Measurements from ENCODE around the gene USP47. TPM values are rescaled to one million over a fixed set of nuclear protein-coding genes. Genes with fewer than 3 reads are reported as not detected.

Gene USP47
- total and polyA plus RNA-seq, 10 donors: 13.7 to 80.8 (median 48.2) TPM

GRCh38 chr11:11963842-11964773 is 122.3 kb downstream of the USP47 start:
- DNase-seq: peak; percentile 64
- intact Hi-C loops (cut with DNase I; ENCODE audit: low total_unique reads): no loop called here
- WGBS, 5 donors: 83 to 86% (median 84%) methylated on average over 13 to 15 of the region's 15 CpGs

GRCh38 chr11:11964774-11965150 is 123.0 kb downstream of the USP47 start:
- 87 to 92% (median 90%) methylated on average over 5 of the region's 5 CpGs for WGBS, 5 donors
- intact Hi-C loops (cut with DNase I; ENCODE audit: low total_unique reads): no loop called here
- Histone ChIP-seq H3K36me3 (no peaks in the 10 kb centered on the region), H3K9me3 (no peaks in the 10 kb centered on the region), H3K27ac (no peak overlapping the region), H3K4me1 (peaks cover 0 to 17% (median 5%) of the 10 kb centered on the region in 6 donors), H3K4me3 (no peak overlapping the region), H3K27me3 (replicated peaks in 1 of 7) (peaks cover 0 to 10% (median 0%) of the 10 kb centered on the region in 7 donors)
- peak; percentile 29 for DNase-seq
- TF ChIP-seq POLR2AphosphoS5 (IDR thresholded peaks at IDR 0.05) (no peak), POLR2A (IDR thresholded peaks at IDR 0.05) (no peak), CTCF (IDR thresholded peaks at IDR 0.05 in 8 of 11, conservative IDR thresholded peaks at IDR 0.05 in 3 of 11) (no peak)

More at GRCh38 chr11:11963842-11964773, 122.3 kb downstream of the USP47 start:
- Histone ChIP-seq H3K4me1 (peaks cover 0 to 20% (median 5%) of the 10 kb centered on the region in 6 donors), H3K27ac (no peak overlapping the region), H3K27me3 (replicated peaks in 1 of 7) (peaks cover 0 to 10% (median 0%) of the 10 kb centered on the region in 7 donors), H3K36me3 (no peaks in the 10 kb centered on the region), H3K4me3 (no peak overlapping the region), H3K9me3 (no peaks in the 10 kb centered on the region)
- TF ChIP-seq POLR2A (IDR thresholded peaks at IDR 0.05) (no peak), POLR2AphosphoS5 (IDR thresholded peaks at IDR 0.05) (peak in 2 of 3 donors; percentile 7 to 15)

- peak; percentile 37 for DNase-seq
- WGBS, 5 donors: 80 to 90% (median 87%) methylated on average over 2 to 3 of the region's 3 CpGs
- H3K27me3 ChIP-seq (replicated peaks in 1 of 7): peaks cover 0 to 10% (median 0%) of the 10 kb centered on the region in 7 donors
Observed at GRCh38 chr11:11965192-11965591, 123.4 kb downstream of the USP47 start.

GRCh38 chr11:11965656-11966353 is 124.0 kb downstream of the USP47 start:
- H3K4me3 ChIP-seq: no peak overlapping the region
- TF ChIP-seq POLR2AphosphoS5 (IDR thresholded peaks at IDR 0.05) (no peak), CTCF (IDR thresholded peaks at IDR 0.05 in 8 of 11, conservative IDR thresholded peaks at IDR 0.05 in 3 of 11) (no peak), POLR2A (IDR thresholded peaks at IDR 0.05) (no peak)
- peak; percentile 69 for DNase-seq
- no peak overlapping the region for H3K27ac ChIP-seq
- peaks cover 0 to 10% (median 0%) of the 10 kb centered on the region in 7 donors for H3K27me3 ChIP-seq (replicated peaks in 1 of 7)
- intact Hi-C loops (cut with DNase I; ENCODE audit: low total_unique reads): no loop called here
- WGBS, 5 donors: 73 to 90% (median 88%) methylated on average over 4 to 10 of the region's 10 CpGs
- H3K36me3 ChIP-seq: no peaks in the 10 kb centered on the region
- H3K9me3 ChIP-seq: no peaks in the 10 kb centered on the region
- peaks cover 0 to 7% (median under 1%) of the 10 kb centered on the region in 6 donors for H3K4me1 ChIP-seq

More at GRCh38 chr11:11965192-11965591, 123.4 kb downstream of the USP47 start:
- intact Hi-C loops (cut with DNase I; ENCODE audit: low total_unique reads): no loop called here
- H3K9me3 ChIP-seq: no peaks in the 10 kb centered on the region
- no peak overlapping the region for H3K27ac ChIP-seq
- H3K4me1 ChIP-seq: peaks cover 0 to 13% (median 4%) of the 10 kb centered on the region in 6 donors
- no peaks in the 10 kb centered on the region for H3K36me3 ChIP-seq
- TF ChIP-seq POLR2A (IDR thresholded peaks at IDR 0.05) (no peak), POLR2AphosphoS5 (IDR thresholded peaks at IDR 0.05) (no peak)
- H3K4me3 ChIP-seq: no peak overlapping the region

Data from spleen (tissue), 11 donors.